Caco-2 (cell line): ENCODE measurements around the gene ELMO3. TPM values are rescaled to one million over a fixed set of nuclear protein-coding genes. Genes with fewer than 3 reads are reported as not detected.

ENCODE experiments used
- BruUV-seq: library from RNA; stranded (reverse); fragments of 400-500 nt; replicated peaks from 2 replicates; lab custom pipeline; 2021; lab: Mats Ljungman, UMichigan
- CTCF ChIA-PET: fragments of 300-600 bp; sonication (Branson Sonifier 250); formaldehyde crosslinking; loops from one replicate; lab custom pipeline; 2022; ENCODE audit warnings: antibody characterized with exemption; lab: Charles Lee
- POLR2A ChIA-PET: fragments of 300-600 bp; sonication (Branson Sonifier 250); formaldehyde crosslinking; loops from one replicate; lab custom pipeline; 2022; ENCODE audit warnings: antibody characterized with exemption; lab: Charles Lee
- DNase-seq, 2 experiments: peaks; one replicate each; pipeline versions ENCODE4 v3.0.0 to v3.0.0-alpha.2; 2020 to 2022
- H3K27me3 ChIP-seq: replicated peaks from 2 replicates; pipeline ENCODE4 v1.6.0; 2011; ENCODE audit warnings: low read length; ENCODE audit not compliant: control insufficient read depth, insufficient read depth
- H3K36me3 ChIP-seq: 2 replicates; pipeline ENCODE4 v1.5.1; 2011; ENCODE audit warnings: low read length; ENCODE audit not compliant: control insufficient read depth, insufficient read depth
- H3K4me1 ChIP-seq: fragments of 250-450 bp; sonication (Bioruptor Pico); 2 replicates; pipeline ENCODE4 v1.5.1; 2020; ENCODE audit warnings: mild to moderate bottlenecking
- H3K4me3 ChIP-seq: 2 replicates; pipeline ENCODE4 v1.5.1; 2011; ENCODE audit warnings: low read depth, mild to moderate bottlenecking, control low read depth, low read length
- H3K9me3 ChIP-seq: fragments of 250-450 bp; sonication (Bioruptor Pico); 2 replicates; pipeline ENCODE4 v1.5.1; 2020; ENCODE audit warnings: mild to moderate bottlenecking, moderate library complexity
- H3K27ac Mint-ChIP-seq: one replicate; pipeline ENCODE4 v1.8.0; 2022; ENCODE audit warnings: mixed read lengths; ENCODE audit not compliant: unreplicated experiment
- H3K27me3 Mint-ChIP-seq: one replicate; pipeline ENCODE4 v1.8.0; 2022; ENCODE audit warnings: mixed read lengths; ENCODE audit not compliant: insufficient read depth, unreplicated experiment
- H3K36me3 Mint-ChIP-seq: one replicate; pipeline ENCODE4 v1.8.0; 2022; ENCODE audit warnings: mild to moderate bottlenecking, mixed read lengths; ENCODE audit not compliant: insufficient read depth, unreplicated experiment
- H3K4me1 Mint-ChIP-seq: one replicate; pipeline ENCODE4 v1.8.0; 2022; ENCODE audit warnings: low read depth, mixed read lengths; ENCODE audit not compliant: unreplicated experiment
- H3K4me3 Mint-ChIP-seq: one replicate; pipeline ENCODE4 v1.8.0; 2022; ENCODE audit warnings: mild to moderate bottlenecking, moderate library complexity, mixed read lengths; ENCODE audit not compliant: unreplicated experiment
- H3K9me3 Mint-ChIP-seq: one replicate; pipeline ENCODE4 v1.8.0; 2022; ENCODE audit warnings: mixed read lengths; ENCODE audit not compliant: unreplicated experiment
- CTCF ChIP-seq, 2 experiments: fragments of 200-600 bp in 1 of 2; IDR thresholded peaks; 1 replicate in 1 of 2; 2 replicates in 1 of 2; pipeline versions ENCODE4 v1.5.1 to v1.8.0; 2011 to 2022; ENCODE audit warnings: antibody characterized with exemption in 1 of 2, control low read depth in 1 of 2, inconsistent platforms in 1 of 2, low read depth in 1 of 2, low read length in 1 of 2, mild to moderate bottlenecking in 1 of 2, moderate library complexity in 1 of 2; ENCODE audit not compliant: insufficient read depth in 1 of 2, severe bottlenecking in 1 of 2, unreplicated experiment in 1 of 2
- intact Hi-C: fragments of 100-400 bp; cut with micrococcal nuclease; formaldehyde crosslinking; loops from one replicate; pipeline ENCODE4 v1.10.0; 2022; ENCODE audit not compliant: unreplicated experiment
- total RNA-seq: library from RNA; stranded (reverse); gene quantifications from 2 replicates; pipeline ENCODE4 v1.2.3, GENCODE V29; 2022

Gene ELMO3
- total RNA-seq, 1 experiment from 2014 or later = 27.8 TPM

- peak; percentile 52 to 78 for TF ChIP-seq CTCF (IDR thresholded peaks at IDR 0.05; ENCODE audit: insufficient read depth in 1 of 2, low read depth in 1 of 2, low read length in 1 of 2, severe bottlenecking in 1 of 2, unreplicated experiment in 1 of 2)
- Mint-ChIP-seq H3K4me3 (peak overlapping the region; percentile 84), H3K4me1 (peaks cover 23% of the 10 kb centered on the region), H3K36me3 (peaks cover 59% of the 10 kb centered on the region), H3K27me3 (no peaks in the 10 kb centered on the region), H3K9me3 (no peaks in the 10 kb centered on the region), H3K27ac (peak overlapping the region; percentile 50)
- Histone ChIP-seq H3K4me1 (peaks cover 27% of the 10 kb centered on the region), H3K4me3 (peak overlapping the region; percentile 95), H3K27me3 (no peaks in the 10 kb centered on the region), H3K9me3 (no peaks in the 10 kb centered on the region), H3K36me3 (peaks cover 8% of the 10 kb centered on the region)
- ChIA-PET CTCF (interaction anchor here (0.6 to 2.7 kb wide), 4 partner anchors 28 to 1509 kb away, joined by 3 to 24 read pairs (median 6); partner anchors contain the start of genes FHOD1, SLC9A5 and TMEM208), POLR2A (interaction anchor here (0.9 to 1.4 kb wide), 3 partner anchors 27 to 48 kb away, joined by 3 to 4 read pairs (median 3); partner anchors contain the start of gene TMEM208)
- intact Hi-C loops = loop anchor here (1.0 to 2.0 kb wide), 2 partner anchors 15 to 27 kb away; partner anchors contain the start of gene TMEM208
- no TSS peak for BruUV-seq
- peak; percentile 71 to 73 for DNase-seq
These were observed 872 bp downstream of the ELMO3 start for GRCh38 chr16:67199808-67200198.

GRCh38 chr16:67200491-67200890 lies 1.6 kb downstream of the ELMO3 start:
- peak overlapping the region; percentile 84 for H3K4me3 Mint-ChIP-seq
- Histone ChIP-seq H3K4me1 (peaks cover 27% of the 10 kb centered on the region), H3K4me3 (peak overlapping the region; percentile 95), H3K36me3 (peaks cover 7% of the 10 kb centered on the region), H3K9me3 (no peaks in the 10 kb centered on the region), H3K27me3 (no peaks in the 10 kb centered on the region)
- peaks cover 53% of the 10 kb centered on the region for H3K36me3 Mint-ChIP-seq
- H3K4me1 Mint-ChIP-seq = peaks cover 23% of the 10 kb centered on the region
- CTCF ChIA-PET = interaction anchor here (0.6 kb wide), 3 partner anchors 265 to 1508 kb away, joined by 3 to 5 read pairs (median 3); no protein-coding TSS in a partner anchor
- no peaks in the 10 kb centered on the region for H3K27me3 Mint-ChIP-seq
- POLR2A ChIA-PET = interaction anchor here (0.9 kb wide), 1 partner anchor 49 kb away, joined by 3 read pairs; no protein-coding TSS in a partner anchor
- intact Hi-C loops = no loop called here
- TF ChIP-seq CTCF (IDR thresholded peaks at IDR 0.05; ENCODE audit: insufficient read depth in 1 of 2, low read depth in 1 of 2, low read length in 1 of 2, severe bottlenecking in 1 of 2, unreplicated experiment in 1 of 2) = no peak
- peak overlapping the region; percentile 50 for H3K27ac Mint-ChIP-seq
- H3K9me3 Mint-ChIP-seq = no peaks in the 10 kb centered on the region
- BruUV-seq = no TSS peak
- no peak for DNase-seq

- ChIA-PET POLR2A (interaction anchor here (1.0 kb wide), 1 partner anchor 44 kb away, joined by 3 read pairs; no protein-coding TSS in a partner anchor), CTCF (no interaction called here)
- no peak for TF ChIP-seq CTCF (IDR thresholded peaks at IDR 0.05; ENCODE audit: insufficient read depth in 1 of 2, low read depth in 1 of 2, low read length in 1 of 2, severe bottlenecking in 1 of 2, unreplicated experiment in 1 of 2)
- Histone ChIP-seq H3K4me3 (no peak overlapping the region), H3K36me3 (peaks cover 4% of the 10 kb centered on the region), H3K9me3 (no peaks in the 10 kb centered on the region), H3K27me3 (no peaks in the 10 kb centered on the region), H3K4me1 (peaks cover 24% of the 10 kb centered on the region)
- no peaks in the 10 kb centered on the region for H3K27me3 Mint-ChIP-seq
- intact Hi-C loops = no loop called here
- H3K4me1 Mint-ChIP-seq = peaks cover 19% of the 10 kb centered on the region
- no peak for DNase-seq
- H3K9me3 Mint-ChIP-seq = no peaks in the 10 kb centered on the region
- TSS peak; percentile 10 for BruUV-seq
- H3K4me3 Mint-ChIP-seq = no peak overlapping the region
- H3K27ac Mint-ChIP-seq = no peak overlapping the region
- peaks cover 51% of the 10 kb centered on the region for H3K36me3 Mint-ChIP-seq
These were observed 2.7 kb downstream of the ELMO3 start for GRCh38 chr16:67201411-67202345.
